ENCODE measurements around the gene KCNJ15. TPM values are rescaled to one million over a fixed set of nuclear protein-coding genes. Genes with fewer than 3 reads are reported as not detected.
"Not testable (repeated sequence)": the region's sequence is repeated elsewhere in the genome, so short reads cannot be mapped to it uniquely, and the experiment has no call there.

Gene KCNJ15
- total RNA-seq (2014; rRNA removed; shearing (Covaris generic)): not detected in 2 replicates

- no peaks in the 10 kb centered on the region for H3K9me3 ChIP-seq (replicated peaks)
- no peaks in the 10 kb centered on the region for H3K4me1 ChIP-seq
- H3K4me3 ChIP-seq: no peak within 1 kb of the TSS
- no peaks in the 10 kb centered on the region for H3K27me3 ChIP-seq
- no peak for DNase-seq
- H3K27ac ChIP-seq: no peak within 1 kb of the TSS
- H3K36me3 ChIP-seq: no peaks in the 10 kb centered on the region
Observed at GRCh38 chr21:38256599-38257302, at the start of gene KCNJ15. TSS of gene KCNJ15 (plus strand) at chr21:38256991. CDS start at chr21:38299262, 42,271 bp downstream.

GRCh38 chr21:38208118-38208517 lies 48.7 kb upstream of the KCNJ15 start:
- Histone ChIP-seq H3K9me3 (replicated peaks) (no peaks in the 10 kb centered on the region), H3K4me3 (no peak overlapping the region), H3K36me3 (no peaks in the 10 kb centered on the region), H3K27ac (no peak overlapping the region), H3K4me1 (no peaks in the 10 kb centered on the region), H3K27me3 (no peaks in the 10 kb centered on the region)
- no peak for DNase-seq

- Histone ChIP-seq H3K9me3 (replicated peaks) (no peaks in the 10 kb centered on the region), H3K4me1 (no peaks in the 10 kb centered on the region), H3K4me3 (no peak overlapping the region), H3K27ac (no peak overlapping the region), H3K27me3 (no peaks in the 10 kb centered on the region), H3K36me3 (no peaks in the 10 kb centered on the region)
- DNase-seq: no peak
Observed at GRCh38 chr21:38211321-38211720, 45.5 kb upstream of the KCNJ15 start.

- H3K9me3 ChIP-seq (replicated peaks): no peaks in the 10 kb centered on the region
- no peaks in the 10 kb centered on the region for H3K4me1 ChIP-seq
- no peaks in the 10 kb centered on the region for H3K36me3 ChIP-seq
- no peaks in the 10 kb centered on the region for H3K27me3 ChIP-seq
- H3K4me3 ChIP-seq: no peak overlapping the region
- no peak for DNase-seq
- H3K27ac ChIP-seq: no peak overlapping the region
Observed at GRCh38 chr21:38212706-38213105, 44.1 kb upstream of the KCNJ15 start.

DNA sequence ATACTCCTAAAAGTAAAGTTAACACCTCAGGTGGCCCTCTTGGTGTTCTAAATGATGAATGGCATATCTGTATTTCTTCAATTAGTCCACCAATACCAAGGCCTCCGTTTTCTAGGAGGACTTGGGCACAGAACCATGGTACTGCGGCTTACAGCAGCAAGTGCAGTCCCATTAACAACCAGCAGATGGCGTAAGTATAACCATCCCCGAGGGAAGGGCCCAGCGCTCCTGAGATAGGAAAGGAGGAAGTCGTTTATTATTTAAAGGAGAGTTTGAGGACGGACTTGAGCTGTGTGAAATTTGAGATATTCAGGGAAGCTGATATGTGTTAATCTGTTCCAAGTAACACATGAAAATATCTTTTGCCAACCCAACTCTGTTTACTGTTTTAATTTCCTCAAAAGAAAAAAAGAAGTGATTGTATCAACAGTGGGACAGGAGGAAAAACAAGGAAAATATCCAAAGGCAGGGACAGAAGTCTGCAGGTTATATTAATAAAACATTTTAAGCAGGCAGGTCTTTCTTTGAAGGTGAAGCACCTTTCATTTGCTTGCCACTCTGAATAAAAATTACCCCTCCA lies 37.7 kb upstream of the KCNJ15 start:
- H3K4me1 ChIP-seq: no peaks in the 10 kb centered on the region
- H3K27me3 ChIP-seq: no peaks in the 10 kb centered on the region
- DNase-seq: peak; percentile 52 to 79
- H3K9me3 ChIP-seq (replicated peaks): peaks cover 5% of the 10 kb centered on the region
- no peak overlapping the region for H3K4me3 ChIP-seq
- H3K36me3 ChIP-seq: no peaks in the 10 kb centered on the region
- H3K27ac ChIP-seq: no peak overlapping the region

GRCh38 chr21:38220270-38220737 lies 36.5 kb upstream of the KCNJ15 start:
- no peak for DNase-seq
- no peak overlapping the region for H3K4me3 ChIP-seq
- no peaks in the 10 kb centered on the region for H3K36me3 ChIP-seq
- H3K9me3 ChIP-seq (replicated peaks): peaks cover 8% of the 10 kb centered on the region
- H3K4me1 ChIP-seq: no peaks in the 10 kb centered on the region
- H3K27me3 ChIP-seq: no peaks in the 10 kb centered on the region
- H3K27ac ChIP-seq: no peak overlapping the region

DNA sequence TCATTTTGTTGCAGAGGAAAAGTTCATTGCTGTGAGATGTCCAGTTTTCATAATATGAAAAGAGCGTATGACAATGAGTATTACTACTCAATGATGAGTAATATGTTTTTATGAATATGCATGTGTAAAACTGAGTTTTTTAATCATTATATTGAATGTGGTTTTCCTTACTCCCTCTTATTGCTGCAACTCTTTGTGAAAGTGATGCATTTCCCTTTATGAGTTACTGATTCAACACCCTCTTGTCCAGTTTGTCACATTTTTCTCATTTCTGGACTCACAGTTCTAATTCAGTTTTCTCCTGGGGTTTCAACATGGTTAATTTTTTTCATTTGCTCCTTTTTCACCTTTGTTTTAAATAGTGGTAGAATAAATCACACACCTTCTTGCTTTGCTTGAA lies 35.2 kb upstream of the KCNJ15 start:
- no peaks in the 10 kb centered on the region for H3K36me3 ChIP-seq
- DNase-seq: no peak
- no peaks in the 10 kb centered on the region for H3K27me3 ChIP-seq
- H3K27ac ChIP-seq: no peak overlapping the region
- no peaks in the 10 kb centered on the region for H3K4me1 ChIP-seq
- no peak overlapping the region for H3K4me3 ChIP-seq
- H3K9me3 ChIP-seq (replicated peaks): peaks cover 8% of the 10 kb centered on the region

DNA sequence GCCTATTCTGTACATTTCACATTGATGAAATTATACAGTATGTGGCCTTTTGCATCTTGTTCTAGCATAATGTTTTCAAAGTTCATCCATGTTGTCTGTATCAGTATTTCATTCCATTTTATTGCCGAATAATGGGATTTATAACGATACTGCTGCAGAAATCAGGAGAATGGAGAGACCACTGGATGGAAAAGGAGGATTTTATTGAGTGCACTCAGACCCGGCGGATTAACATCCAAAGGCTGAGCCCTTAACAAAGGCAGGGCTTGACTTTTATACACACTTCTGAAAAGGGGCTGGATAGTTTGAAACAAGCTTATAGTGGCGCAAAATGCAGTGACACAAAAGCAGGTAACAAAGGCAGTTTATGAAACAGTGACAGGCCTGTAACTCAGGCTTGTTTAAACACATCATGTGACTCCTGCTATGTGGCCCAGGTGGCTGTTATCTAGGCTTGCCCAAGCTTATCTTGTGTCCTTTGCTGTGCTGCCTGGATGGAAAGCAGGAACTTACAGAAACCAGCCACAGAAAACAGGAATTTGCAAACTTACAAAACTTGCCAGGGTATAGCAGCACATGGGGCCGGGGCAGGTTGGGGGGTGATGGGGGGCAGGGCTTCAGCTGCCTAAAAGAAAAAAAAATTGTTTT lies 32.8 kb upstream of the KCNJ15 start:
- Histone ChIP-seq H3K4me1 (no peaks in the 10 kb centered on the region), H3K9me3 (replicated peaks) (peaks cover 8% of the 10 kb centered on the region), H3K4me3 (no peak overlapping the region), H3K27me3 (no peaks in the 10 kb centered on the region), H3K36me3 (no peaks in the 10 kb centered on the region), H3K27ac (no peak overlapping the region)
- peak in 1 of 2 experiments; percentile 8 for DNase-seq

DNA sequence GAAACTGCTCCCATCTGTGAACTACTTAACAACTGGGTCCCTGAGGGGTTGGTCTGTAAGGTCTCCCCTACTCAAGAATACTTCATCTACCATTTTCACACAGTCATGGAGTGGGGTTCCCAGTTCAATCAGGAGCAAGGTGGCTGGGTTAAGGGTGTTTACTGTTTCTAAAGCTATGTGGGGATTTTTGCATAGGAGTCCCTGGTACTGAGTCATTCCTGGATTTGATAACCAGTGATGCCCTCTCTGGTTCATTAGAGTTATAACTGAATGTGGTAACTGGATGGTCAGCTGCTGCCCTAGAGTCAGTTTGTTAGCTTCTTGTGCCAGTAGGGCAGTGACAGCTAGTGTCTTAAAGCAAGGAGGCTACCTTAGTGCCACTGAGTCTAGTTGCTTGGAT lies 29.4 kb upstream of the KCNJ15 start:
- H3K9me3 ChIP-seq (replicated peaks): peaks cover 8% of the 10 kb centered on the region
- no peaks in the 10 kb centered on the region for H3K4me1 ChIP-seq
- H3K4me3 ChIP-seq: no peak overlapping the region
- no peaks in the 10 kb centered on the region for H3K27me3 ChIP-seq
- H3K36me3 ChIP-seq: no peaks in the 10 kb centered on the region
- H3K27ac ChIP-seq: no peak overlapping the region
- no peak for DNase-seq

DNA sequence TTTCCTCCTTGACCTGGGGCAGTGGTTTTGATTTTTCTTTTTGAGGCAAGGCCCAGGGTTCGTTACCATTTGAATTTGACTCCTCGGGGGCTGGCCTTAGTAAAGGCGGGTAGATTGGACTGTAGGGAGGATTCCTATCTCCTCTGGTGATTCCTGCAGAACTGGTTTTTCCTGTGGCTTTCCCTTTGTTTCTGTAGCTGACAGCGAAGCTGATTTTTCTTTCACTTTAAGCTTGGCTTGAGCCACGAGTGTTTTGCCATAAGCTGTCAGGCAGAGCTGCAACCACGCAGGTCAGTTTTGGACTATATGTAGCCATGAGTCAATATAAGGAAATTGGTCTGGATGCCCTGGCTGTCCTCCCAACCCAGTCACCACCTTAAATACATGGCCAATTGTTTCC lies 28.7 kb upstream of the KCNJ15 start:
- Histone ChIP-seq H3K9me3 (replicated peaks) (peaks cover 8% of the 10 kb centered on the region), H3K4me1 (no peaks in the 10 kb centered on the region), H3K27ac (no peak overlapping the region), H3K27me3 (no peaks in the 10 kb centered on the region), H3K4me3 (no peak overlapping the region), H3K36me3 (no peaks in the 10 kb centered on the region)
- no peak for DNase-seq

GRCh38 chr21:38228537-38228936 lies 28.3 kb upstream of the KCNJ15 start:
- H3K4me3 ChIP-seq: no peak overlapping the region
- H3K9me3 ChIP-seq (replicated peaks): peaks cover 8% of the 10 kb centered on the region
- H3K4me1 ChIP-seq: no peaks in the 10 kb centered on the region
- H3K36me3 ChIP-seq: no peaks in the 10 kb centered on the region
- no peaks in the 10 kb centered on the region for H3K27me3 ChIP-seq
- no peak overlapping the region for H3K27ac ChIP-seq
- no peak for DNase-seq

DNA sequence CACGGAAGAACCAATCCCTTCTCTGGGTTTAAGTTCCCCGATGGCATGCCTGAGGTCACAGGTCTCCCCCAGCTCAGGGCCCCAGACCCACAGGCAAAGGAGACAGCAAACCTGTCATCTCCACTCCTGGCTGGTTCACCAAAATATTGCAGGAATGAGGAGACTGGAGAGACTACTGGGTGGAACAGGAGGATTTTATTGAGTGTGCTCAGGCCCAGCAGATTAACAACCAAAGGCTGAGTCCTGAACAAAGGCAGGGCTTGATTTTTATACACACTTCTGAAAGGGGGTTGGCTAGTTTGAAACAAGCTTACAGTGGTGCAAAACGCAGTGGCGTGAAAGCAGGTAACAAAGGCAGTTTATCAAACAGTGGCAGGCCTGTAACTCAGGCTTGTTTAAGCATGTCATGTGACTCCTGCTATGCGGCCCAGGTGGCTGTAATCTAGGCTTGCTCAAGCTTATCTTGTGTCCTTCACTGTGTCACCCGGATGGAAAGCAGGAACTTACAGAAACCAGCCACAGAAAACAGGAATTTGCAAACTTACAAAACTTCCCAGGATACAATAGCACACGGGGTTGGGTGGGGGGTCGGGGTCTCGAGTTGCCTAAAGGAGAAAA lies 27.4 kb upstream of the KCNJ15 start:
- peak in 1 of 2 experiments; percentile 12 for DNase-seq
- Histone ChIP-seq H3K4me1 (no peaks in the 10 kb centered on the region), H3K36me3 (no peaks in the 10 kb centered on the region), H3K27me3 (no peaks in the 10 kb centered on the region), H3K27ac (no peak overlapping the region), H3K9me3 (replicated peaks) (peaks cover 3% of the 10 kb centered on the region; the same call in 1 of the 2 replicates), H3K4me3 (no peak overlapping the region)

- no peak for DNase-seq
- Histone ChIP-seq H3K4me1 (no peaks in the 10 kb centered on the region), H3K27me3 (no peaks in the 10 kb centered on the region), H3K27ac (no peak overlapping the region), H3K36me3 (no peaks in the 10 kb centered on the region), H3K4me3 (no peak overlapping the region), H3K9me3 (replicated peaks) (no peaks in the 10 kb centered on the region; the same call in 1 of the 2 replicates)
Observed at GRCh38 chr21:38234395-38235142, 22.2 kb upstream of the KCNJ15 start.

DNA sequence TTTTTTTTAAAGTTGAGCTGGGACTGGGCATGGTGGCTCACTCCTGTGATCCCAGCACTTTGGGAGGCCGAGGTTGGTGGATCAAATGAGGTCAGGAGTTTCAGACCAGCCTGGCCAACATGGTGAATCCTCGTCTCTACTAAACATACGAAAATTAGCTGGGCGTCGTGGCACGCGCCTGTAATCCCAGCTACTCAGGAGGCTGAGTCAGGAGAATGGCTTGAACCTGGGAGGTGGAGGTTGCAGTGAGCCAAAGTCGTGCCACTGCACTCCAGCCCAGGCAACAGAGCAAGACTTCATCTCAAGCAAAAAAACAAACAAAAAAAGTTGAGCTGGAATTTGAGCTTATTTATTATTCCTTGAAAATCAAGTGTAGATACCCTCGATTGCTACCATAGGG lies 21.5 kb upstream of the KCNJ15 start:
- not testable (repeated sequence) for H3K27me3 ChIP-seq; H3K9me3 ChIP-seq (replicated peaks); H3K27ac ChIP-seq; H3K36me3 ChIP-seq; H3K4me1 ChIP-seq; H3K4me3 ChIP-seq; DNase-seq
